Stomach smooth muscle (tissue), 2 donors: Measurements from ENCODE around the gene SQOR.

Source experiments
- H3K27ac ChIP-seq: one replicate; pipeline ENCODE4 v1.7.0; 2013; ENCODE audit warnings: mild to moderate bottlenecking, low read length, inconsistent platforms
- H3K27me3 ChIP-seq, 2 donors: one replicate each; pipeline ENCODE4 v1.7.0; 2013; ENCODE audit warnings: low read length in 2 of 2; ENCODE audit not compliant: insufficient read depth in 2 of 2, control insufficient read depth in 1 of 2
- H3K36me3 ChIP-seq, 2 donors: one replicate each; pipeline ENCODE4 v1.7.0; 2013; ENCODE audit warnings: low read length in 2 of 2; ENCODE audit not compliant: control insufficient read depth in 2 of 2, insufficient read depth in 2 of 2
- H3K4me1 ChIP-seq: one replicate; pipeline ENCODE4 v1.7.0; 2013; ENCODE audit warnings: low read length; ENCODE audit not compliant: control insufficient read depth, insufficient read depth
- H3K4me3 ChIP-seq, 2 donors: one replicate each; pipeline ENCODE4 v1.7.0; 2013; ENCODE audit warnings: low read length in 2 of 2
- H3K9ac ChIP-seq, 2 donors: one replicate each; pipeline ENCODE4 v1.7.0; 2013; ENCODE audit warnings: low read length in 2 of 2, mild to moderate bottlenecking in 1 of 2
- H3K9me3 ChIP-seq, 2 donors: one replicate each; pipeline ENCODE4 v1.7.0; 2013; ENCODE audit warnings: low read length in 2 of 2; ENCODE audit not compliant: control insufficient read depth in 2 of 2
- donor health status: healthy.
- donor health status: Pancreatic carcinoma.

Gene SQOR

GRCh38 chr15:45594835-45595530, 39.8 kb upstream of the SQOR start:
- H3K27me3 ChIP-seq: no peaks in the 10 kb centered on the region
- H3K36me3 ChIP-seq: peaks cover 0 to 3% of the 10 kb centered on the region in 2 donors
- H3K9ac ChIP-seq: no peak overlapping the region
- H3K9me3 ChIP-seq: no peaks in the 10 kb centered on the region
- H3K4me1 ChIP-seq: no peaks in the 10 kb centered on the region
- no peak overlapping the region for H3K4me3 ChIP-seq
- H3K27ac ChIP-seq: no peak overlapping the region

- Histone ChIP-seq H3K4me3 (no peak overlapping the region), H3K36me3 (peaks cover 6 to 10% of the 10 kb centered on the region in 2 donors), H3K27ac (no peak overlapping the region), H3K27me3 (no peaks in the 10 kb centered on the region), H3K9ac (no peak overlapping the region), H3K9me3 (no peaks in the 10 kb centered on the region), H3K4me1 (no peaks in the 10 kb centered on the region)
Observed at GRCh38 chr15:45603881-45604280, 30.9 kb upstream of the SQOR start.

DNA sequence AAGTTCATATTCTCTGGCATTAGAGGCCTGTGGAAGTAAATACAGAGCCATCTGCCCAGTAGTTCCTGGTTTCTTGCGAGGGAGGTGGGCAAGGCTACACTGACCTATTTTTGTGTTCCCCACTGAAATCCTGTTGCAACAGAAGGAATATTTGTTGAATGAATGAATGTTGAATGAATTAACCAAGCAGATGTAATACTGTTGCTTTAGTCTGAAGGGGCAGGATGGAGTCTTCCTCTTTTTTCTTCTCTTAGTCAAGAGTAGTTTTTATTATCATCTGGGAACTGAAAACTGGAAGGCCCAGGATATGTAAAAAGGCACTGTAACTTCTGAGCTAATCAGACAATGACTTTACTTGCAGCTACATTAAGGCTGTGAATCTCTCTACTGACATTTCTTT, 30.5 kb upstream of the SQOR start:
- no peak overlapping the region for H3K4me3 ChIP-seq
- H3K4me1 ChIP-seq: no peaks in the 10 kb centered on the region
- H3K27me3 ChIP-seq: no peaks in the 10 kb centered on the region
- H3K9me3 ChIP-seq: no peaks in the 10 kb centered on the region
- H3K27ac ChIP-seq: no peak overlapping the region
- H3K36me3 ChIP-seq: peaks cover 6 to 10% of the 10 kb centered on the region in 2 donors
- no peak overlapping the region for H3K9ac ChIP-seq

- H3K36me3 ChIP-seq: peaks cover 6 to 10% of the 10 kb centered on the region in 2 donors
- no peaks in the 10 kb centered on the region for H3K4me1 ChIP-seq
- no peak overlapping the region for H3K27ac ChIP-seq
- H3K9ac ChIP-seq: no peak overlapping the region
- H3K27me3 ChIP-seq: no peaks in the 10 kb centered on the region
- H3K4me3 ChIP-seq: no peak overlapping the region
- H3K9me3 ChIP-seq: no peaks in the 10 kb centered on the region
Observed at GRCh38 chr15:45606413-45606812, 28.4 kb upstream of the SQOR start.

DNA sequence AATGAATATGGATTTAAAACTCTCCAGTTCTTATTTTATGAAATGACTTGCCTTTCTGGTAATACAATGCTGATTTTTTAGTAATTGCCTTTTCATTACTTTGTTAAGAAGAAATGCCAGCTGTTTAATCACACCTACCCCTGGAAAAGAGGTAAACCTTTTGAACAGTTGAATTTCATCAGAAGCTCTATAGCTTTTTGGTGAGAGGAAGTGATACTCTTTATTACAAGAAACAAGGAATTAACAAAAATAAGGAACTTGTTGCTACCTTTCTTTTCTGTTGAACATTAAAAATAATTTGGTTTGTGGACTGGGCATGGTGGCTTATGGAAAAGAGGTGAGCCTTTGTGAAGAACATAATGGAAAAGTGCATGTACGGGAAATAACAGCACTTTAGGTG, 28.0 kb upstream of the SQOR start:
- H3K4me3 ChIP-seq: no peak overlapping the region
- H3K4me1 ChIP-seq: no peaks in the 10 kb centered on the region
- no peak overlapping the region for H3K27ac ChIP-seq
- H3K9ac ChIP-seq: no peak overlapping the region
- peaks cover 6 to 10% of the 10 kb centered on the region in 2 donors for H3K36me3 ChIP-seq
- H3K9me3 ChIP-seq: no peaks in the 10 kb centered on the region
- no peaks in the 10 kb centered on the region for H3K27me3 ChIP-seq

DNA sequence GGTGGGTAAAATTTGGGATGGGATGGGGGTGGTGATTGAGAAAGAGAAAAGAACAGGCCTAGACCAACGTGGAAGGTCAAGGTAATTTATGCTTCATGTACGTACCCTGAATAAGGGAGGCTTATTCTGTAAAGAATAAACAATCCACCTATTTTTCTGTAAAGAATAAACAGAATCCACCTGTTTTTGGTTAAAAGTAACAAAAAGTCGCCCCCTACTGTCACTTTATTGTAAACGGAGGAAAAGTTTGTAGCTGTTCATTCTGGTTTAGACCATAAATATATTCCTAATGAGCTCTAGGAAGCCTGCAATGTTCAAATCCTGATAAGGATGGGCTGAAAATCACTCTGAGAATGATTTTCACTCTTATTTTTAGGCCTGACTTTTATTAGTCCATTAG, 23.5 kb upstream of the SQOR start:
- Histone ChIP-seq H3K9me3 (no peaks in the 10 kb centered on the region), H3K36me3 (peaks cover 4 to 10% of the 10 kb centered on the region in 2 donors), H3K4me1 (no peaks in the 10 kb centered on the region), H3K9ac (no peak overlapping the region), H3K4me3 (no peak overlapping the region), H3K27me3 (no peaks in the 10 kb centered on the region), H3K27ac (no peak overlapping the region)

DNA sequence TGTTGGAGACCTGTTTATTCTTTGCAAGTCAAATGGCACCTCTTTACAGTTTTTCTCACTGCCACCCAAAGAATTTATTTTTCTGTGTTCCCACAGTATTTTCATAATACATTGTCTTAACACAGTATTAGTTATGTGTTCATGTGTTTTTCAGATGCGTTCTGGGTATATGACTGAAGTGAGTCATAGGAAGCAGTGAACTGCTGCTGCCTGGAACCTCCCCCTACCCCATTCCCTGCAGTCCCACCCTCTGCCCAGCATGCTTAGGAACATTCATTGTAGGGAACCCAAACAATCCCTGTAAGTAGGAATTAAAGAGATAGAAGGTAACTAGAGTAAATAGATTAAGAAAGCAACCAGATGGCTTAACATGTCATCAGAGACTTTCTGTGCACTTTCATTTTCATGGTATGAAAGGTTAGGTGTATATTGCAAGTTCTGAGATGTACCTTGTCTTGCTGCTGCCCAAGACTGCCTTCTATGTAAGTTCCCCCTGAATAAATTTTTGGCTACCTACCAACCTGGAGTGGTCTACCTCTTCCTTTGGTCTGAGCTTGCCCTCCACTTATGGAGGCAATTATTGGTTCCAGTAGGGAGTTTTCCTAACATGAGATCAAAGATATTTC, 21.9 kb upstream of the SQOR start:
- H3K27ac ChIP-seq: no peak overlapping the region
- H3K36me3 ChIP-seq: peaks cover 0 to 5% of the 10 kb centered on the region in 2 donors
- no peaks in the 10 kb centered on the region for H3K9me3 ChIP-seq
- H3K9ac ChIP-seq: no peak overlapping the region
- H3K27me3 ChIP-seq: no peaks in the 10 kb centered on the region
- H3K4me1 ChIP-seq: no peaks in the 10 kb centered on the region
- H3K4me3 ChIP-seq: no peak overlapping the region

DNA sequence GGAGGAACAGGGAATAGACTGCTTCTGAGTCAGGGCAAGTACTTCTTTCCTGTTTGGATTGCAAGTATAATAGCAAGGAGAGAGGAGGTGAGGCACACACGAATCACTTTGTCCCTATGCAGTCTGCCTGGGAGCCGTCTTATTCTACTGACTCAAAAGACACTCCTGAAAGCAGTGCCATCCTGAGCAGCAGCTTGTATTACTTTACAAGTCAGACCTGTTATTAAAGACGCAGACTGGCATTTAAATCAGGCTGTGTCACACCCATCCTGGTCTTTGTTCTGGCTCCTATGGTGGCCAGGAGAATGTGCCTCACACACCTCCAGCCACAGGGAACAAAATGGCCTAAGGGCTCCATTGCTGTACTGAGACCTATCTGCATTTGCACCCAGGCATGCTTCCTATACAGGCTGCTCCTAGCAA, 17.9 kb upstream of the SQOR start:
- Histone ChIP-seq H3K27me3 (no peaks in the 10 kb centered on the region), H3K9ac (no peak overlapping the region), H3K4me1 (no peaks in the 10 kb centered on the region), H3K9me3 (no peaks in the 10 kb centered on the region), H3K27ac (no peak overlapping the region), H3K36me3 (no peaks in the 10 kb centered on the region), H3K4me3 (no peak overlapping the region)

DNA sequence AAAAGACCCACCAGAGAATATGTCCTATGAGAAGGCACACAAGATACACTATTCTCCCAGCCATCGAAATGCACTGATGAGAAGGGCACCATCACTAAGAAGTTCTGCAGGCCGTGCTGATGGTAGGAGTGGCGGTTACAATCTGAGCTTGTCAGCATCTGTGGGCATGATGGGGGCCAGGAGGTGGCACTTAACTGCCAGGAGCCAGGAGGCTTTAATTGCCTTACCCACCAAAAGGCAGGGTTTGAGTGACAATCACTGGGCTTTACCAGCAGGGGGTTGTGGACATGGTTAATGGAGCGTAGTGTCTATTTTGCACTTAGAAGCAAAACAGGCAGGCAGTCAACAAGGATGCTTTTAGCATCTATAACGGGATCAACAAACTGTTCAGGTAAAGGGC, 16.0 kb upstream of the SQOR start:
- Histone ChIP-seq H3K9ac (no peak overlapping the region), H3K27me3 (no peaks in the 10 kb centered on the region), H3K27ac (no peak overlapping the region), H3K9me3 (no peaks in the 10 kb centered on the region), H3K4me1 (no peaks in the 10 kb centered on the region), H3K4me3 (no peak overlapping the region), H3K36me3 (no peaks in the 10 kb centered on the region)

GRCh38 chr15:45628136-45628535, 6.7 kb upstream of the SQOR start:
- Histone ChIP-seq H3K9me3 (peaks cover 0 to 12% of the 10 kb centered on the region in 2 donors), H3K4me1 (no peaks in the 10 kb centered on the region), H3K27ac (no peak overlapping the region), H3K4me3 (no peak overlapping the region), H3K36me3 (no peaks in the 10 kb centered on the region), H3K9ac (no peak overlapping the region), H3K27me3 (no peaks in the 10 kb centered on the region)
